ENCODE data around the gene FBXL20.

- TF ChIP-seq EZH2 (IDR thresholded peaks at IDR 0.05; ENCODE audit: insufficient read depth, poor library complexity, severe bottlenecking) (no peak), EZH2phosphoT487 (IDR thresholded peaks at IDR 0.05; ENCODE audit: insufficient read depth, low read depth) (no peak)
Measured at GRCh38 chr17:39410279-39410678, 8.9 kb upstream of the FBXL20 start.

Data from GM23248 (cell line).